ENCODE results near the gene CRY2.
A peak's percentile ranks its signal among the peaks of the same experiment; 100 is the strongest.

Gene CRY2

GRCh38 chr11:45846974-45847910 lies at the start of gene CRY2:
Gene CRY2 (plus strand): TSS chr11:45847475. CDS start chr11:45847491, 16 bp downstream.
- DNase-seq (ENCODE audit: insufficient read length, low spot score) (peak; percentile 83), FAIRE-seq (no peak)
- TF ChIP-seq CTCF (IDR thresholded peaks at IDR 0.05; ENCODE audit: insufficient read depth, missing control alignments), result no peak

GRCh38 chr11:45798793-45799441 lies 48.4 kb upstream of the CRY2 start:
- no peak for FAIRE-seq
- no peak for DNase-seq (ENCODE audit: insufficient read length, low spot score)
- no peak for TF ChIP-seq CTCF (IDR thresholded peaks at IDR 0.05; ENCODE audit: insufficient read depth, missing control alignments)

- TF ChIP-seq CTCF (IDR thresholded peaks at IDR 0.05; ENCODE audit: insufficient read depth, missing control alignments), result no peak
- no peak for FAIRE-seq
These were observed 47.7 kb upstream of the CRY2 start for GRCh38 chr11:45799562-45799961.

GRCh38 chr11:45800261-45800660 lies 47.0 kb upstream of the CRY2 start:
- no peak for TF ChIP-seq CTCF (IDR thresholded peaks at IDR 0.05; ENCODE audit: insufficient read depth, missing control alignments)
- no peak for DNase-seq (ENCODE audit: insufficient read length, low spot score)
- no peak for FAIRE-seq

More at GRCh38 chr11:45799562-45799961, 47.7 kb upstream of the CRY2 start:
- no peak for DNase-seq (ENCODE audit: insufficient read length, low spot score)

GRCh38 chr11:45801723-45802315 lies 45.5 kb upstream of the CRY2 start:
- DNase-seq (ENCODE audit: insufficient read length, low spot score) (no peak), FAIRE-seq (no peak)
- no peak for TF ChIP-seq CTCF (IDR thresholded peaks at IDR 0.05; ENCODE audit: insufficient read depth, missing control alignments)

- FAIRE-seq, result no peak
- no peak for TF ChIP-seq CTCF (IDR thresholded peaks at IDR 0.05; ENCODE audit: insufficient read depth, missing control alignments)
- DNase-seq (ENCODE audit: insufficient read length, low spot score), result no peak
These were observed 44.6 kb upstream of the CRY2 start for GRCh38 chr11:45802531-45803317.
